22Rv1 (cell line): ENCODE measurements around the gene TENM4.

Experiments used
- CTCF ChIP-seq: fragments of 450-650 bp; IDR thresholded peaks from 2 replicates; pipeline ENCODE4 v1.5.1; 2017; ENCODE audit warnings: mild to moderate bottlenecking
- ZFX ChIP-seq: fragments of 450-650 bp; IDR thresholded peaks from 2 replicates; pipeline ENCODE4 v1.6.1; 2017; ENCODE audit warnings: antibody characterized with exemption, borderline replicate concordance

DNA sequence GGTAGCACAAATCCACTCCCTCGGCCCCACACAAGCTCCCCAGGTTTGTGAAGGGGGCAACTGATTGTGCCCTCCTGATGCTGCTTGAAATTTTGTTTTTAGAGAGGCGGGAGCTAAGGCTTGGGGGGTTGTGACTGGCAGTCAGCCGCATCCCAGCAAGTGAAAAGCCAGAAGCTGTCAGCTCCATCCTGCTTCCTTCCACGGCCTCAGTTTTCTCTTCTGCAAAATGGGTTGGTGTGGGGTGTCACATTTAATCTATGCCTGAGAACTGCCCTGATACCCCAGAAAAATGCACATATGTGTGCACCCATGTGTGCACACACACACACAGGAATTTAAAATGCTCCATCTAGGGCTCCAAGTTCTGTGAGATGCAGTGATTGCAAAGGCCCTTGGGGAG is 358.6 kb downstream of the TENM4 start:
- TF ChIP-seq CTCF (no peak), ZFX (no peak)
